ENCODE results near the gene ISG20L2. TPM values are rescaled to one million over a fixed set of nuclear protein-coding genes. Genes with fewer than 3 reads are reported as not detected.

ISG20L2 gene
- total RNA-seq, 2 donors from 2014 or later: 15.0 to 19.8 TPM

- Histone ChIP-seq H3K4me1 (ENCODE audit: control insufficient read depth in 1 of 2, low read depth in 2 of 2) (peaks cover 10 to 15% of the 10 kb centered on the region in 2 donors), H3K9me3 (no peaks in the 10 kb centered on the region), H3K4me3 (no peak overlapping the region), H3K27ac (no peak overlapping the region), H3K27me3 (replicated peaks; ENCODE audit: insufficient read depth) (no peaks in the 10 kb centered on the region), H3K36me3 (peaks cover 21% of the 10 kb centered on the region)
- TF ChIP-seq CTCF (IDR thresholded peaks at IDR 0.05): no peak
- ATAC-seq (ENCODE audit: insufficient number of reproducible peaks, low FRiP score, low read depth): no peak
- no peak for DNase-seq (ENCODE audit: low spot score)
These were observed 10.3 kb upstream of the ISG20L2 start for GRCh38 chr1:156738916-156739315.

GRCh38 chr1:156738407-156738806 is 9.8 kb upstream of the ISG20L2 start:
- Histone ChIP-seq H3K4me3 (no peak overlapping the region), H3K27ac (no peak overlapping the region), H3K4me1 (ENCODE audit: control insufficient read depth in 1 of 2, low read depth in 2 of 2) (peaks cover 10 to 15% of the 10 kb centered on the region in 2 donors), H3K27me3 (replicated peaks; ENCODE audit: insufficient read depth) (no peaks in the 10 kb centered on the region), H3K36me3 (peaks cover 20% of the 10 kb centered on the region), H3K9me3 (no peaks in the 10 kb centered on the region)
- ATAC-seq (ENCODE audit: insufficient number of reproducible peaks, low FRiP score, low read depth) (no peak), DNase-seq (ENCODE audit: low spot score) (no peak)
- no peak for TF ChIP-seq CTCF (IDR thresholded peaks at IDR 0.05)

- Histone ChIP-seq H3K9me3 (no peaks in the 10 kb centered on the region), H3K4me3 (no peak overlapping the region), H3K4me1 (ENCODE audit: control insufficient read depth in 1 of 2, low read depth in 2 of 2) (peaks cover 0 to 12% of the 10 kb centered on the region in 2 donors), H3K27ac (no peak overlapping the region), H3K36me3 (peaks cover 11% of the 10 kb centered on the region), H3K27me3 (replicated peaks; ENCODE audit: insufficient read depth) (no peaks in the 10 kb centered on the region)
- no peak for DNase-seq (ENCODE audit: low spot score)
- no peak for TF ChIP-seq CTCF (IDR thresholded peaks at IDR 0.05)
- ATAC-seq (ENCODE audit: insufficient number of reproducible peaks, low FRiP score, low read depth): no peak
These were observed 5.5 kb upstream of the ISG20L2 start for GRCh38 chr1:156733989-156734584.

GRCh38 chr1:156727926-156728598 is 504 bp downstream of the ISG20L2 start, which contains the start of gene METTL25B:
TSS of gene METTL25B (plus strand) at chr1:156728469. CDS start at chr1:156729105, 636 bp downstream.
- DNase-seq (ENCODE audit: low spot score): no peak
- Histone ChIP-seq H3K36me3 (peaks cover 16% of the 10 kb centered on the region), H3K27ac (peak within 1 kb of the TSS; percentile 97 to 99), H3K4me3 (peak within 1 kb of the TSS; percentile 80), H3K27me3 (replicated peaks; ENCODE audit: insufficient read depth) (no peaks in the 10 kb centered on the region), H3K4me1 (ENCODE audit: control insufficient read depth in 1 of 2, low read depth in 2 of 2) (peaks cover 27 to 57% of the 10 kb centered on the region in 2 donors), H3K9me3 (no peaks in the 10 kb centered on the region)
- no peak for TF ChIP-seq CTCF (IDR thresholded peaks at IDR 0.05)
- peak; percentile 54 for ATAC-seq (ENCODE audit: insufficient number of reproducible peaks, low FRiP score, low read depth)

GRCh38 chr1:156727492-156727891 is 1.1 kb downstream of the ISG20L2 start:
- ATAC-seq (ENCODE audit: insufficient number of reproducible peaks, low FRiP score, low read depth) (no peak), DNase-seq (ENCODE audit: low spot score) (no peak)
- Histone ChIP-seq H3K27ac (peak overlapping the region; percentile 97 to 99), H3K4me1 (ENCODE audit: control insufficient read depth in 1 of 2, low read depth in 2 of 2) (peaks cover 27 to 57% of the 10 kb centered on the region in 2 donors), H3K4me3 (peak overlapping the region; percentile 80), H3K27me3 (replicated peaks; ENCODE audit: insufficient read depth) (no peaks in the 10 kb centered on the region), H3K9me3 (no peaks in the 10 kb centered on the region), H3K36me3 (peaks cover 21% of the 10 kb centered on the region)
- TF ChIP-seq CTCF (IDR thresholded peaks at IDR 0.05): no peak

Data from thoracic aorta (tissue), 2 donors.